Progenitor cell of endocrine pancreas (in vitro differentiated cells): ENCODE data around the gene RAD18. TPM values are rescaled to one million over a fixed set of nuclear protein-coding genes. Genes with fewer than 3 reads are reported as not detected.

Experiments used
- DNase-seq: peaks from one replicate; pipeline ENCODE4 v3.0.0; 2021; ENCODE audit warnings: low spot score; ENCODE audit not compliant: unreplicated experiment
- H3K27ac Mint-ChIP-seq: 2 replicates; pipeline ENCODE4 v1.8.0; 2021; ENCODE audit warnings: mild to moderate bottlenecking, moderate library complexity, mixed read lengths
- H3K27me3 Mint-ChIP-seq: 2 replicates; pipeline ENCODE4 v1.8.0; 2021; ENCODE audit warnings: mixed read lengths
- H3K36me3 Mint-ChIP-seq: 2 replicates; pipeline ENCODE4 v1.8.0; 2022; ENCODE audit warnings: mixed read lengths; ENCODE audit not compliant: insufficient read depth
- H3K4me1 Mint-ChIP-seq: 2 replicates; pipeline ENCODE4 v1.8.0; 2021; ENCODE audit warnings: low read depth, mixed read lengths
- H3K4me3 Mint-ChIP-seq: 2 replicates; pipeline ENCODE4 v1.8.0; 2021; ENCODE audit warnings: low read depth, mild to moderate bottlenecking, moderate library complexity, mixed read lengths
- H3K9me3 Mint-ChIP-seq: 2 replicates; pipeline ENCODE4 v1.8.0; 2021; ENCODE audit warnings: low read depth, mixed read lengths
- CTCF ChIP-seq: fragments of 200-600 bp; sonication (generic); IDR thresholded peaks from one replicate; pipeline ENCODE4 v1.5.0; 2021; ENCODE audit warnings: antibody characterized with exemption, mild to moderate bottlenecking; ENCODE audit not compliant: unreplicated experiment
- total RNA-seq: library from RNA; stranded (reverse); gene quantifications from 2 replicates; pipeline ENCODE4 v1.2.1, GENCODE V29; 2021

RAD18 gene
- total RNA-seq, 1 donor from 2014 or later: 14.4 TPM

GRCh38 chr3:8839607-8840325 lies 123.5 kb downstream of the RAD18 start:
- H3K4me3 Mint-ChIP-seq: no peak overlapping the region
- no peaks in the 10 kb centered on the region for H3K9me3 Mint-ChIP-seq
- no peaks in the 10 kb centered on the region for H3K36me3 Mint-ChIP-seq
- peaks cover 4% of the 10 kb centered on the region for H3K4me1 Mint-ChIP-seq
- no peak for DNase-seq
- no peaks in the 10 kb centered on the region for H3K27me3 Mint-ChIP-seq
- H3K27ac Mint-ChIP-seq: no peak overlapping the region
- TF ChIP-seq CTCF: no peak

- no peak for TF ChIP-seq CTCF
- no peak for DNase-seq
- H3K9me3 Mint-ChIP-seq: no peaks in the 10 kb centered on the region
- peaks cover 4% of the 10 kb centered on the region for H3K4me1 Mint-ChIP-seq
- H3K27ac Mint-ChIP-seq: no peak overlapping the region
- H3K36me3 Mint-ChIP-seq: no peaks in the 10 kb centered on the region
- H3K4me3 Mint-ChIP-seq: no peak overlapping the region
- H3K27me3 Mint-ChIP-seq: no peaks in the 10 kb centered on the region
Measured at GRCh38 chr3:8838765-8839423, 124.4 kb downstream of the RAD18 start.

GRCh38 chr3:8838234-8838633 lies 125.0 kb downstream of the RAD18 start:
- H3K9me3 Mint-ChIP-seq: no peaks in the 10 kb centered on the region
- H3K4me1 Mint-ChIP-seq: peaks cover 4% of the 10 kb centered on the region
- DNase-seq: no peak
- no peak for TF ChIP-seq CTCF
- no peaks in the 10 kb centered on the region for H3K27me3 Mint-ChIP-seq
- no peak overlapping the region for H3K27ac Mint-ChIP-seq
- H3K36me3 Mint-ChIP-seq: no peaks in the 10 kb centered on the region
- no peak overlapping the region for H3K4me3 Mint-ChIP-seq

- TF ChIP-seq CTCF: no peak
Measured at GRCh38 chr3:8837162-8837561, 126.1 kb downstream of the RAD18 start.

GRCh38 chr3:8836096-8836495 lies 127.2 kb downstream of the RAD18 start:
- TF ChIP-seq CTCF: no peak
- Mint-ChIP-seq H3K27me3 (no peaks in the 10 kb centered on the region), H3K27ac (no peak overlapping the region), H3K36me3 (no peaks in the 10 kb centered on the region), H3K9me3 (no peaks in the 10 kb centered on the region), H3K4me1 (peaks cover 4% of the 10 kb centered on the region), H3K4me3 (no peak overlapping the region)
- DNase-seq: no peak

More at GRCh38 chr3:8837162-8837561, 126.1 kb downstream of the RAD18 start:
- H3K4me1 Mint-ChIP-seq: peaks cover 4% of the 10 kb centered on the region
- no peaks in the 10 kb centered on the region for H3K9me3 Mint-ChIP-seq
- no peak overlapping the region for H3K27ac Mint-ChIP-seq
- no peak overlapping the region for H3K4me3 Mint-ChIP-seq
- DNase-seq: no peak
- H3K36me3 Mint-ChIP-seq: no peaks in the 10 kb centered on the region
- no peaks in the 10 kb centered on the region for H3K27me3 Mint-ChIP-seq
